WTC11 (cell line): ENCODE results near the gene TMEM150B. TPM values are rescaled to one million over a fixed set of nuclear protein-coding genes. Genes with fewer than 3 reads are reported as not detected.
A peak's percentile ranks its signal among the peaks of the same experiment; 100 is the strongest.

Experiments
- ATAC-seq: fragments of 200-7000 bp; cut with Tn5 transposase; 2 replicates; pipeline ENCODE4 v1.10.0; 2021; ENCODE audit warnings: mild to moderate bottlenecking, moderate library complexity
- CTCF ChIA-PET: fragments of 300-600 bp; sonication (Branson Sonifier 250); formaldehyde crosslinking; loops from one replicate; lab custom pipeline; 2021; ENCODE audit warnings: antibody characterized with exemption; lab: Charles Lee
- POLR2A ChIA-PET: fragments of 350-600 bp; sonication (Branson Sonifier 250); formaldehyde crosslinking; loops from one replicate; lab custom pipeline; 2021; ENCODE audit warnings: antibody characterized with exemption; lab: Charles Lee
- DNase-seq: peaks from one replicate; pipeline ENCODE4 v3.0.0; 2021; ENCODE audit warnings: low spot score
- H3K27ac Mint-ChIP-seq: 2 replicates; pipeline ENCODE4 v1.8.0; 2021; ENCODE audit warnings: mixed read lengths
- H3K27me3 Mint-ChIP-seq: 2 replicates; pipeline ENCODE4 v1.8.0; 2021; ENCODE audit warnings: low read depth, mild to moderate bottlenecking, moderate library complexity, mixed read lengths
- H3K36me3 Mint-ChIP-seq: 2 replicates; pipeline ENCODE4 v1.8.0; 2021; ENCODE audit warnings: mixed read lengths
- H3K4me1 Mint-ChIP-seq: 2 replicates; pipeline ENCODE4 v1.8.0; 2022; ENCODE audit warnings: mixed read lengths
- H3K4me3 Mint-ChIP-seq: 2 replicates; pipeline ENCODE4 v1.8.0; 2021; ENCODE audit warnings: mild to moderate bottlenecking, moderate library complexity, mixed read lengths
- H3K9me3 Mint-ChIP-seq: 2 replicates; pipeline ENCODE4 v1.8.0; 2021; ENCODE audit warnings: mixed read lengths
- CREM ChIP-seq: sonication (generic); formaldehyde crosslinking; IDR thresholded peaks from 2 replicates; pipeline ENCODE4 v1.8.1; 2022; ENCODE audit warnings: mild to moderate bottlenecking, missing genetic modification reagents, moderate library complexity
- FOXK1 ChIP-seq: sonication (generic); formaldehyde crosslinking; IDR thresholded peaks from 2 replicates; pipeline ENCODE4 v1.8.0; 2022; ENCODE audit warnings: mild to moderate bottlenecking, moderate library complexity, missing genetic modification reagents
- JUN ChIP-seq: sonication (generic); formaldehyde crosslinking; IDR thresholded peaks from 2 replicates; pipeline ENCODE4 v1.8.0; 2023; ENCODE audit warnings: mild to moderate bottlenecking, missing genetic modification reagents
- KAT7 ChIP-seq: sonication (generic); formaldehyde crosslinking; IDR thresholded peaks from 2 replicates; pipeline ENCODE4 v1.8.1; 2023; ENCODE audit warnings: missing genetic modification reagents, mild to moderate bottlenecking, borderline replicate concordance
- NR1H2 ChIP-seq: sonication (generic); formaldehyde crosslinking; IDR thresholded peaks from 2 replicates; pipeline ENCODE4 v1.9.0; 2021; ENCODE audit warnings: mild to moderate bottlenecking, moderate library complexity, missing genetic modification reagents
- PRRX2 ChIP-seq: fragments of 250-450 bp; sonication (Bioruptor Pico); IDR thresholded peaks from 2 replicates; pipeline ENCODE4 v1.8.0; 2021; ENCODE audit warnings: mild to moderate bottlenecking
- RORB ChIP-seq: fragments of 250-450 bp; sonication (Bioruptor Pico); IDR thresholded peaks from 2 replicates; pipeline ENCODE4 v1.9.0; 2021; ENCODE audit warnings: mild to moderate bottlenecking
- SMAD3 ChIP-seq: sonication (generic); formaldehyde crosslinking; IDR thresholded peaks from 2 replicates; pipeline ENCODE4 v1.8.0; 2022; ENCODE audit warnings: missing genetic modification reagents, mild to moderate bottlenecking, borderline replicate concordance
- TEAD1 ChIP-seq: sonication (generic); formaldehyde crosslinking; IDR thresholded peaks from 2 replicates; pipeline ENCODE4 v1.8.0; 2022; ENCODE audit warnings: mild to moderate bottlenecking, missing genetic modification reagents
- TEAD4 ChIP-seq: sonication (generic); formaldehyde crosslinking; IDR thresholded peaks from 2 replicates; pipeline ENCODE4 v1.8.0; 2022; ENCODE audit warnings: mild to moderate bottlenecking, missing genetic modification reagents
- TP53 ChIP-seq: sonication (generic); formaldehyde crosslinking; IDR thresholded peaks from 2 replicates; pipeline ENCODE4 v1.8.1; 2023; ENCODE audit warnings: mild to moderate bottlenecking, missing genetic modification reagents
- ZNF121 ChIP-seq: sonication (generic); formaldehyde crosslinking; IDR thresholded peaks from 2 replicates; pipeline ENCODE4 v1.8.0; 2023; ENCODE audit warnings: missing genetic modification reagents
- ZNF138 ChIP-seq: sonication (generic); formaldehyde crosslinking; conservative IDR thresholded peaks from 2 replicates; pipeline ENCODE4 v1.8.1; 2022; ENCODE audit warnings: mild to moderate bottlenecking, moderate library complexity, missing genetic modification reagents
- ZNF232 ChIP-seq: sonication (generic); formaldehyde crosslinking; IDR thresholded peaks from 2 replicates; pipeline ENCODE4 v1.8.0; 2022; ENCODE audit warnings: mild to moderate bottlenecking, missing genetic modification reagents
- ZNF263 ChIP-seq: sonication (generic); formaldehyde crosslinking; IDR thresholded peaks from 2 replicates; pipeline ENCODE4 v1.8.1; 2022; ENCODE audit warnings: low read depth, mild to moderate bottlenecking, moderate library complexity, missing genetic modification reagents
- ZNF416 ChIP-seq: fragments of 250-450 bp; sonication (Bioruptor Pico); IDR thresholded peaks from 2 replicates; pipeline ENCODE4 v1.9.0; 2021; ENCODE audit warnings: mild to moderate bottlenecking, inconsistent platforms
- total RNA-seq: library from RNA; stranded (reverse); gene quantifications from 3 replicates; pipeline ENCODE4 v1.2.3, GENCODE V29; 2021
- TF ChIP-seq, protein P1 (sequence below): fragments of 250-450 bp; sonication (Bioruptor Pico); IDR thresholded peaks from 2 replicates; pipeline ENCODE4 v1.9.0; 2021; ENCODE audit warnings: moderate library complexity, mild to moderate bottlenecking, inconsistent platforms, borderline replicate concordance
- TF ChIP-seq, protein P2 (sequence below): sonication (generic); formaldehyde crosslinking; IDR thresholded peaks from 2 replicates; pipeline ENCODE4 v1.8.1; 2022; ENCODE audit warnings: low read depth, missing genetic modification reagents, borderline replicate concordance
- TF ChIP-seq, protein P3 (sequence below): sonication (generic); formaldehyde crosslinking; IDR thresholded peaks from 2 replicates; pipeline ENCODE4 v1.8.1; 2022; ENCODE audit warnings: missing genetic modification reagents, borderline replicate concordance
- TF ChIP-seq, protein P4 (sequence below): fragments of 250-450 bp; sonication (Bioruptor Pico); IDR thresholded peaks from 2 replicates; pipeline ENCODE4 v1.9.0; 2021; ENCODE audit warnings: mild to moderate bottlenecking
- TF ChIP-seq, protein P5 (sequence below): sonication (generic); formaldehyde crosslinking; IDR thresholded peaks from 2 replicates; pipeline ENCODE4 v1.8.0; 2022; ENCODE audit warnings: mild to moderate bottlenecking, missing genetic modification reagents
- TF ChIP-seq, protein P6 (sequence below): sonication (generic); formaldehyde crosslinking; IDR thresholded peaks from 2 replicates; pipeline ENCODE4 v1.8.1; 2022; ENCODE audit warnings: mild to moderate bottlenecking, missing genetic modification reagents, moderate library complexity, borderline replicate concordance

Gene TMEM150B
- total RNA-seq, 1 experiment from 2014 or later, result 0.44 TPM

DNA sequence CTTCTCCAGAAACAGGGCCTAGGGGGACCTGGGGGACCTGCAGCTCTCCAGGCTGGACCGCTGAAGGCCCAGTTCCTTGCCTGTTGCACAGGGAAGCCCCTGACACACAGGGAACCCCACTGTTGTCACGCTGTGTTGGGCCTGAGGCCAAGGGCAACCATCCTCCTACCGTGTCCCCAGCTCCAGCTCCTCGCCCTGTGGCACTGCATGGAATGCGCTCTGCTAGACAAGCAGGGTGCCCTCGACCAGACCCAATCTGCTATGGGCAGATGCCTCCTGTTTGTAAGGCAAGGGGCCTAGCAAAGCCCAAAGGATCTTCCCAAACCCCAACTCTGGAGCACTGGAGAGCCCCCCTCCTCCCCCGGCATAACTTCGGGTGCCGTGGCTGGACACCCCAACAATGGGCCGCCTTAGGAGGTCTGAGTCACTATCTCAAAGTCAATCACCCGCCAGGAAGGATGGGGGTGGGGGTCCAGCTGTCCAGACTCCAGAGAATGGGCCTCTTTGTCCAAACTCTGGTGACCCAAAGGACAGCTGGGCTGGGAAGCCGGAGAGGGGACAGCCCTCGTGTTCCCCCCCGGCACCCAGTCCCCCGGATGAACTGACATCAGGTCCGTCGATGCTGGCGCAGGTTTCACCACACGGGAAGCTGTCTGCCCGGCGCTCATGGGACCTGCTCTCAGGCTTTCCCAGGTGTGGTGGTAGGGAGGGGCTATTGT lies 37.6 kb downstream of the TMEM150B start:
- no peak overlapping the region for H3K27ac Mint-ChIP-seq
- ChIA-PET POLR2A (interaction anchor here (0.5 kb wide), 1 partner anchor 366 kb away, joined by 4 read pairs; no protein-coding TSS in a partner anchor), CTCF (interaction anchor here (0.7 kb wide), 1 partner anchor 131 kb away, joined by 3 read pairs; no protein-coding TSS in a partner anchor)
- no peak for ATAC-seq
- H3K9me3 Mint-ChIP-seq, result no peaks in the 10 kb centered on the region
- H3K36me3 Mint-ChIP-seq, result peaks cover 29% of the 10 kb centered on the region
- H3K27me3 Mint-ChIP-seq, result no peaks in the 10 kb centered on the region
- no peak overlapping the region for H3K4me3 Mint-ChIP-seq
- H3K4me1 Mint-ChIP-seq, result peaks cover 9% of the 10 kb centered on the region
- TF ChIP-seq CREM, result no peak
- TF ChIP-seq NR1H2 (CRISPR knock-in tag), result no peak
- TF ChIP-seq, protein P1, sequence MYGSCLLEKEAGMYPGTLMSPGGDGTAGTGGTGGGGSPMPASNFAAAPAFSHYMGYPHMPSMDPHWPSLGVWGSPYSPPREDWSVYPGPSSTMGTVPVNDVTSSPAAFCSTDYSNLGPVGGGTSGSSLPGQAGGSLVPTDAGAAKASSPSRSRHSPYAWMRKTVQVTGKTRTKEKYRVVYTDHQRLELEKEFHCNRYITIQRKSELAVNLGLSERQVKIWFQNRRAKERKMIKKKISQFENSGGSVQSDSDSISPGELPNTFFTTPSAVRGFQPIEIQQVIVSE (CRISPR knock-in tag), result no peak
- TF ChIP-seq JUN (CRISPR knock-in tag), result no peak
- TF ChIP-seq, protein P2, sequence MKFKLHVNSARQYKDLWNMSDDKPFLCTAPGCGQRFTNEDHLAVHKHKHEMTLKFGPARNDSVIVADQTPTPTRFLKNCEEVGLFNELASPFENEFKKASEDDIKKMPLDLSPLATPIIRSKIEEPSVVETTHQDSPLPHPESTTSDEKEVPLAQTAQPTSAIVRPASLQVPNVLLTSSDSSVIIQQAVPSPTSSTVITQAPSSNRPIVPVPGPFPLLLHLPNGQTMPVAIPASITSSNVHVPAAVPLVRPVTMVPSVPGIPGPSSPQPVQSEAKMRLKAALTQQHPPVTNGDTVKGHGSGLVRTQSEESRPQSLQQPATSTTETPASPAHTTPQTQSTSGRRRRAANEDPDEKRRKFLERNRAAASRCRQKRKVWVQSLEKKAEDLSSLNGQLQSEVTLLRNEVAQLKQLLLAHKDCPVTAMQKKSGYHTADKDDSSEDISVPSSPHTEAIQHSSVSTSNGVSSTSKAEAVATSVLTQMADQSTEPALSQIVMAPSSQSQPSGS (CRISPR knock-in tag), result no peak
- no peak for TF ChIP-seq TP53 (CRISPR knock-in tag)
- TF ChIP-seq, protein P3, sequence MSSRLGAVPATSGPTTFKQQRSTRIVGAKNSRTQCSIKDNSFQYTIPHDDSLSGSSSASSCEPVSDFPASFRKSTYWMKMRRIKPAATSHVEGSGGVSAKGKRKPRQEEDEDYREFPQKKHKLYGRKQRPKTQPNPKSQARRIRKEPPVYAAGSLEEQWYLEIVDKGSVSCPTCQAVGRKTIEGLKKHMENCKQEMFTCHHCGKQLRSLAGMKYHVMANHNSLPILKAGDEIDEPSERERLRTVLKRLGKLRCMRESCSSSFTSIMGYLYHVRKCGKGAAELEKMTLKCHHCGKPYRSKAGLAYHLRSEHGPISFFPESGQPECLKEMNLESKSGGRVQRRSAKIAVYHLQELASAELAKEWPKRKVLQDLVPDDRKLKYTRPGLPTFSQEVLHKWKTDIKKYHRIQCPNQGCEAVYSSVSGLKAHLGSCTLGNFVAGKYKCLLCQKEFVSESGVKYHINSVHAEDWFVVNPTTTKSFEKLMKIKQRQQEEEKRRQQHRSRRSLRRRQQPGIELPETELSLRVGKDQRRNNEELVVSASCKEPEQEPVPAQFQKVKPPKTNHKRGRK (CRISPR knock-in tag), result no peak
- TF ChIP-seq PRRX2, result no peak
- no peak for TF ChIP-seq TEAD1 (CRISPR knock-in tag)
- TF ChIP-seq, protein P4, sequence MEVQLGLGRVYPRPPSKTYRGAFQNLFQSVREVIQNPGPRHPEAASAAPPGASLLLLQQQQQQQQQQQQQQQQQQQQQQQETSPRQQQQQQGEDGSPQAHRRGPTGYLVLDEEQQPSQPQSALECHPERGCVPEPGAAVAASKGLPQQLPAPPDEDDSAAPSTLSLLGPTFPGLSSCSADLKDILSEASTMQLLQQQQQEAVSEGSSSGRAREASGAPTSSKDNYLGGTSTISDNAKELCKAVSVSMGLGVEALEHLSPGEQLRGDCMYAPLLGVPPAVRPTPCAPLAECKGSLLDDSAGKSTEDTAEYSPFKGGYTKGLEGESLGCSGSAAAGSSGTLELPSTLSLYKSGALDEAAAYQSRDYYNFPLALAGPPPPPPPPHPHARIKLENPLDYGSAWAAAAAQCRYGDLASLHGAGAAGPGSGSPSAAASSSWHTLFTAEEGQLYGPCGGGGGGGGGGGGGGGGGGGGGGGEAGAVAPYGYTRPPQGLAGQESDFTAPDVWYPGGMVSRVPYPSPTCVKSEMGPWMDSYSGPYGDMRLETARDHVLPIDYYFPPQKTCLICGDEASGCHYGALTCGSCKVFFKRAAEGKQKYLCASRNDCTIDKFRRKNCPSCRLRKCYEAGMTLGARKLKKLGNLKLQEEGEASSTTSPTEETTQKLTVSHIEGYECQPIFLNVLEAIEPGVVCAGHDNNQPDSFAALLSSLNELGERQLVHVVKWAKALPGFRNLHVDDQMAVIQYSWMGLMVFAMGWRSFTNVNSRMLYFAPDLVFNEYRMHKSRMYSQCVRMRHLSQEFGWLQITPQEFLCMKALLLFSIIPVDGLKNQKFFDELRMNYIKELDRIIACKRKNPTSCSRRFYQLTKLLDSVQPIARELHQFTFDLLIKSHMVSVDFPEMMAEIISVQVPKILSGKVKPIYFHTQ (CRISPR knock-in tag), result no peak
- no peak for TF ChIP-seq FOXK1 (CRISPR knock-in tag)
- no peak for TF ChIP-seq ZNF232
- TF ChIP-seq, protein P5, sequence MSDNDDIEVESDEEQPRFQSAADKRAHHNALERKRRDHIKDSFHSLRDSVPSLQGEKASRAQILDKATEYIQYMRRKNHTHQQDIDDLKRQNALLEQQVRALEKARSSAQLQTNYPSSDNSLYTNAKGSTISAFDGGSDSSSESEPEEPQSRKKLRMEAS (CRISPR knock-in tag), result no peak
- TF ChIP-seq ZNF263, result no peak
- DNase-seq, result no peak

DNA sequence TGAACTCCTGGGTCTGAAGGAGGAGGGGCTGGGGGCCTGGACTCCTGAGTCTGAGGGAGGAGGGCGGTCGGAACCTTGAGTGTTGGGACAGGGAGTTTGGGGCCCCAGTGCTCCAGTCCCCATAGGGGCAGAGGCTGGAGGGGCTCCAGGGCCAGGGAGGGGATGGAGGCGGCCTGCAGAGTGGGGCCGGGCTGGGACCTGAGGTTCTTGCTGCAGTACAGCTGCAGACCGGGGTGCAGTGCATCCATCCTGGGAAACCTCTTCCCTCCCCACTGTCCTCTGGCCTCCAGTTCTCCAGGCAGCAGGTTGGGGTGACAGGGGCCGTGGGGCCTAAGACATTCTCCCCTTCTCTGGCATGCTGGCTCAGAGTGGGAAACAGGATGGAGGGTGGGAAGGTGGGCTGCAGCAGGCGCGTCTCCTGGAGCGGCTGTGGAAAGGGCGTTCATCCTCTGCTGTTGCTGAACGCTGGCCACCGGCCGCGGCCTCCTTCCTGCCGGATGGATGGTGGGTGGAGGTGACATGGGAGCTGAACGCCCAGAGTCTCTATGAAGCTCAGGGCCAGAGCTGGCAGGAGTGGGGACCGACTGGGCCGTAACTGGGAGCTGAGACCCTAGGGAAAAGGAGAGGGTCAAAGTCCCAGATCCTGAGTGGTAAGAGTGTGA lies 39.8 kb downstream of the TMEM150B start:
- CTCF ChIA-PET, result interaction anchor here (0.6 kb wide), 1 partner anchor 339 kb away, joined by 3 read pairs; the partner anchor contains the start of gene ZNF784
- H3K27ac Mint-ChIP-seq, result peak overlapping the region; percentile 78
- ATAC-seq, result no peak
- TF ChIP-seq KAT7 (CRISPR knock-in tag) (no peak), ZNF121 (no peak), ZNF138 (no peak), RORB (no peak), ZNF416 (CRISPR knock-in tag) (no peak), TEAD4 (CRISPR knock-in tag) (no peak), SMAD3 (CRISPR knock-in tag) (no peak)
- TF ChIP-seq, protein P3 (CRISPR knock-in tag), result no peak
- TF ChIP-seq, protein P6, sequence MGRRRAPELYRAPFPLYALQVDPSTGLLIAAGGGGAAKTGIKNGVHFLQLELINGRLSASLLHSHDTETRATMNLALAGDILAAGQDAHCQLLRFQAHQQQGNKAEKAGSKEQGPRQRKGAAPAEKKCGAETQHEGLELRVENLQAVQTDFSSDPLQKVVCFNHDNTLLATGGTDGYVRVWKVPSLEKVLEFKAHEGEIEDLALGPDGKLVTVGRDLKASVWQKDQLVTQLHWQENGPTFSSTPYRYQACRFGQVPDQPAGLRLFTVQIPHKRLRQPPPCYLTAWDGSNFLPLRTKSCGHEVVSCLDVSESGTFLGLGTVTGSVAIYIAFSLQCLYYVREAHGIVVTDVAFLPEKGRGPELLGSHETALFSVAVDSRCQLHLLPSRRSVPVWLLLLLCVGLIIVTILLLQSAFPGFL (CRISPR knock-in tag), result no peak

More for the DNA sequence above, 39.8 kb downstream of the TMEM150B start:
- Mint-ChIP-seq H3K9me3 (no peaks in the 10 kb centered on the region), H3K36me3 (peaks cover 14% of the 10 kb centered on the region), H3K27me3 (no peaks in the 10 kb centered on the region), H3K4me3 (peak overlapping the region; percentile 69), H3K4me1 (peaks cover 20% of the 10 kb centered on the region)
- DNase-seq, result no peak
- POLR2A ChIA-PET, result interaction anchor here (1.1 kb wide), 1 partner anchor 26 kb away, joined by 3 read pairs; the partner anchor contains the start of gene PPP6R1
